IMR-90 (cell line): ENCODE measurements around the gene ZKSCAN4. TPM values are rescaled to one million over a fixed set of nuclear protein-coding genes. Genes with fewer than 3 reads are reported as not detected.

Experiments used
- ATAC-seq: fragments of 200-7000 bp; cut with Tn5 transposase; 2 replicates; pipeline ENCODE4 v1.9.1; 2020; ENCODE audit warnings: low read depth, mild to moderate bottlenecking, moderate library complexity
- BruUV-seq: library from RNA; stranded (reverse); fragments of 400-500 nt; replicated peaks from 2 replicates; lab custom pipeline; 2021; lab: Mats Ljungman, UMichigan
- CTCF ChIA-PET: fragments of 300-600 bp; formaldehyde crosslinking; extraction: SDS; loops from one replicate; lab custom pipeline; 2021; ENCODE audit warnings: antibody characterized with exemption; lab: Yijun Ruan, JAX
- POLR2A ChIA-PET: fragments of 300-600 bp; sonication (Branson Sonifier 250); formaldehyde crosslinking; loops from one replicate; lab custom pipeline; 2022; ENCODE audit warnings: antibody characterized with exemption; ENCODE audit not compliant: unreplicated experiment; lab: Charles Lee
- DNase-seq: peaks from one replicate; pipeline ENCODE4 v3.0.0; 2013
- H2AFZ ChIP-seq: replicated peaks from 2 replicates; pipeline ENCODE3; 2013; ENCODE audit warnings: low read length, mild to moderate bottlenecking; ENCODE audit not compliant: poor library complexity
- H2AK5ac ChIP-seq: 2 replicates; pipeline ENCODE4 v1.6.1; 2013; ENCODE audit warnings: low read depth, low read length, inconsistent platforms
- H2AK9ac ChIP-seq: replicated peaks from 2 replicates; pipeline ENCODE3; 2013; ENCODE audit warnings: mild to moderate bottlenecking, low read depth, low read length, moderate library complexity; ENCODE audit not compliant: poor library complexity
- H2BK120ac ChIP-seq: 2 replicates; pipeline ENCODE4 v1.6.1; 2013; ENCODE audit warnings: low read depth, low read length, inconsistent platforms
- H2BK15ac ChIP-seq: 3 replicates; pipeline ENCODE4 v1.6.1; 2013; ENCODE audit warnings: low read depth, low read length, inconsistent platforms
- H2BK20ac ChIP-seq: 2 replicates; pipeline ENCODE4 v1.6.1; 2013; ENCODE audit warnings: low read depth, mild to moderate bottlenecking, inconsistent platforms, low read length, moderate library complexity
- H2BK5ac ChIP-seq: 2 replicates; pipeline ENCODE4 v1.6.1; 2013; ENCODE audit warnings: mild to moderate bottlenecking, low read depth, low read length, inconsistent platforms; ENCODE audit not compliant: poor library complexity, severe bottlenecking
- H3K14ac ChIP-seq: replicated peaks from 2 replicates; pipeline ENCODE4 v1.6.1; 2013; ENCODE audit warnings: low read depth, low read length, inconsistent platforms
- H3K18ac ChIP-seq: 2 replicates; pipeline ENCODE4 v1.6.1; 2013; ENCODE audit warnings: low read depth, low read length, control low read depth
- H3K23ac ChIP-seq: 2 replicates; pipeline ENCODE4 v1.6.1; 2013; ENCODE audit warnings: low read depth, low read length, inconsistent platforms
- H3K27ac ChIP-seq: 2 replicates; pipeline ENCODE4 v1.5.1; 2013; ENCODE audit warnings: mild to moderate bottlenecking, control low read depth, low read length; ENCODE audit not compliant: insufficient read depth
- H3K27me3 ChIP-seq: 2 replicates; pipeline ENCODE4 v1.6.1; 2013; ENCODE audit warnings: low read length; ENCODE audit not compliant: control insufficient read depth, insufficient read depth
- H3K36me3 ChIP-seq: 2 replicates; pipeline ENCODE4 v1.6.1; 2013; ENCODE audit warnings: low read length, mixed read lengths; ENCODE audit not compliant: control insufficient read depth, insufficient read depth
- H3K4ac ChIP-seq: 2 replicates; pipeline ENCODE4 v1.6.1; 2013; ENCODE audit warnings: low read depth, low read length, inconsistent platforms
- H3K4me1 ChIP-seq: 2 replicates; pipeline ENCODE4 v1.6.1; 2013; ENCODE audit warnings: low read length, mixed read lengths; ENCODE audit not compliant: control insufficient read depth, insufficient read depth
- H3K4me2 ChIP-seq: 2 replicates; pipeline ENCODE4 v1.6.1; 2013; ENCODE audit warnings: low read depth, mild to moderate bottlenecking, control low read depth, low read length, moderate library complexity
- H3K4me3 ChIP-seq: 2 replicates; pipeline ENCODE4 v1.5.1; 2013; ENCODE audit warnings: low read depth, mild to moderate bottlenecking, control low read depth, low read length, moderate library complexity; ENCODE audit not compliant: insufficient read depth
- H3K56ac ChIP-seq: 2 replicates; pipeline ENCODE4 v1.6.1; 2013; ENCODE audit warnings: low read length, inconsistent platforms; ENCODE audit not compliant: insufficient read depth; ENCODE audit errors: extremely low read depth
- H3K79me1 ChIP-seq, 2 experiments: 2 replicates each; pipeline ENCODE4 v1.6.1; 2013; ENCODE audit warnings: low read length in 2 of 2, inconsistent platforms in 1 of 2, low read depth in 1 of 2
- H3K9ac ChIP-seq: 2 replicates; pipeline ENCODE4 v1.6.1; 2013; ENCODE audit warnings: low read depth, low read length, control low read depth
- H3K9me1 ChIP-seq: 2 replicates; pipeline ENCODE4 v1.6.1; 2013; ENCODE audit warnings: low read length, inconsistent platforms; ENCODE audit not compliant: insufficient read depth
- H3K9me3 ChIP-seq: 2 replicates; pipeline ENCODE4 v1.6.1; 2013; ENCODE audit warnings: low read length; ENCODE audit not compliant: control insufficient read depth, insufficient read depth
- H4K20me1 ChIP-seq: 2 replicates; pipeline ENCODE4 v1.6.1; 2013; ENCODE audit warnings: low read length, inconsistent platforms; ENCODE audit not compliant: insufficient read depth
- H4K5ac ChIP-seq: 2 replicates; pipeline ENCODE4 v1.6.1; 2013; ENCODE audit warnings: mild to moderate bottlenecking, low read depth, low read length, control low read depth
- H4K8ac ChIP-seq, 2 experiments: 2 replicates each; pipeline ENCODE4 v1.6.1; 2013; ENCODE audit warnings: low read depth in 2 of 2, low read length in 2 of 2, control low read depth in 1 of 2, inconsistent platforms in 1 of 2
- H4K91ac ChIP-seq: 2 replicates; pipeline ENCODE4 v1.6.1; 2013; ENCODE audit warnings: low read depth, low read length, inconsistent platforms; ENCODE audit not compliant: insufficient read depth
- BHLHE40 ChIP-seq: fragments of 150-350 bp; IDR thresholded peaks from 2 replicates; pipeline ENCODE4 v1.6.1; 2016; ENCODE audit warnings: mild to moderate bottlenecking, low read depth, low read length
- CEBPB ChIP-seq: IDR thresholded peaks from 2 replicates; pipeline ENCODE4 v1.6.1; 2012; ENCODE audit warnings: low read depth, low read length, improper control_type of control experiment
- CHD1 ChIP-seq: IDR thresholded peaks from 2 replicates; pipeline ENCODE4 v1.6.1; 2012; ENCODE audit warnings: low read depth, low read length, improper control_type of control experiment
- CTCF ChIP-seq: conservative IDR thresholded peaks from 2 replicates; pipeline ENCODE4 v1.5.1; 2012; ENCODE audit warnings: mild to moderate bottlenecking, low read depth, low read length, improper control_type of control experiment
- ELK1 ChIP-seq: fragments of 150-350 bp; IDR thresholded peaks from 2 replicates; pipeline ENCODE4 v1.6.1; 2016; ENCODE audit warnings: low read depth, mild to moderate bottlenecking, low read length, moderate library complexity, borderline replicate concordance
- FOS ChIP-seq: fragments of 150-350 bp; IDR thresholded peaks from 2 replicates; pipeline ENCODE4 v1.6.1; 2016; ENCODE audit warnings: low read depth, low read length
- MAFK ChIP-seq: IDR thresholded peaks from 2 replicates; pipeline ENCODE4 v1.6.1; 2012; ENCODE audit warnings: low read depth, low read length, improper control_type of control experiment
- MAZ ChIP-seq: IDR thresholded peaks from 2 replicates; pipeline ENCODE4 v1.6.1; 2012; ENCODE audit warnings: low read depth, mild to moderate bottlenecking, low read length, improper control_type of control experiment, moderate library complexity, borderline replicate concordance
- MXI1 ChIP-seq: IDR thresholded peaks from 2 replicates; pipeline ENCODE4 v1.6.1; 2012; ENCODE audit warnings: low read depth, mild to moderate bottlenecking, low read length, moderate library complexity, borderline replicate concordance
- NFE2L2 ChIP-seq: fragments of 150-350 bp; IDR thresholded peaks from 2 replicates; pipeline ENCODE4 v1.6.1; 2016; ENCODE audit warnings: low read depth, mild to moderate bottlenecking, low read length
- POLR2A ChIP-seq: IDR thresholded peaks from 2 replicates; pipeline ENCODE4 v1.6.1; 2012; ENCODE audit warnings: mild to moderate bottlenecking, low read depth, low read length
- RAD21 ChIP-seq: IDR thresholded peaks from 2 replicates; pipeline ENCODE4 v1.6.1; 2012; ENCODE audit warnings: low read length, improper control_type of control experiment
- RCOR1 ChIP-seq: IDR thresholded peaks from 2 replicates; pipeline ENCODE4 v1.6.1; 2012; ENCODE audit warnings: mild to moderate bottlenecking, low read length, improper control_type of control experiment; ENCODE audit not compliant: insufficient replicate concordance
- RFX5 ChIP-seq: IDR thresholded peaks from 2 replicates; pipeline ENCODE4 v1.8.0; 2012; ENCODE audit warnings: low read depth, mild to moderate bottlenecking, low read length, moderate library complexity
- SMC3 ChIP-seq: fragments of 150-350 bp; IDR thresholded peaks from 2 replicates; pipeline ENCODE4 v1.6.1; 2016; ENCODE audit warnings: low read depth, mild to moderate bottlenecking, antibody characterized with exemption, low read length, moderate library complexity
- USF2 ChIP-seq: fragments of 150-350 bp; IDR thresholded peaks from 2 replicates; pipeline ENCODE4 v1.6.1; 2017; ENCODE audit warnings: mild to moderate bottlenecking, antibody characterized with exemption, low read length, low read depth
- dilution Hi-C: fragments of 300-500 bp; cut with HindIII; formaldehyde crosslinking; loops from one replicate; pipeline ENCODE4 v1.14.3; 2018; ENCODE audit warnings: low sequenced_read_pairs; ENCODE audit not compliant: unreplicated experiment
- in situ Hi-C: fragments of 300-500 bp; cut with MboI; formaldehyde crosslinking; loops from 3 replicates; pipeline ENCODE4 v1.14.3; 2019; ENCODE audit warnings: low sequenced_read_pairs, inconsistent platforms, mixed read lengths
- intact Hi-C: fragments of 100-400 bp; cut with micrococcal nuclease; formaldehyde crosslinking; loops from 2 replicates; pipeline ENCODE4 v1.10.0; 2022
- polyA plus RNA-seq, 3 experiments: library from polyadenylated mRNA; depleted of rRNA; stranded (reverse); fragments of >200 nt; gene quantifications; 2 replicates each; pipeline ENCODE4 v1.2.3, GENCODE V29; 2012; ENCODE audit warnings: low replicate concordance in 1 of 3
- total RNA-seq: library from RNA; depleted of rRNA; stranded (reverse); fragments of >200 nt; gene quantifications from 2 replicates; pipeline ENCODE4 v1.2.3, GENCODE V29; 2012

Gene ZKSCAN4
- total and polyA plus RNA-seq, 2 of the 4 experiments (the other 2 are of a cell fraction) = 2.4 to 5.7 TPM

- H3K9me3 ChIP-seq = no peaks in the 10 kb centered on the region
Measured at GRCh38 chr6:28291573-28291972, 39.5 kb upstream of the ZKSCAN4 start.

More at GRCh38 chr6:28291573-28291972, 39.5 kb upstream of the ZKSCAN4 start:
- no peak overlapping the region for H3K18ac ChIP-seq
- peaks cover 14% of the 10 kb centered on the region for H3K36me3 ChIP-seq
- no peak overlapping the region for H3K4ac ChIP-seq
- no peak for DNase-seq
- H2BK15ac ChIP-seq = no peak overlapping the region
- H2BK20ac ChIP-seq = no peak overlapping the region
- no peaks in the 10 kb centered on the region for H4K20me1 ChIP-seq
- intact Hi-C loops = no loop called here
- ChIA-PET CTCF (no interaction called here), POLR2A (no interaction called here)
- dilution Hi-C loops = no loop called here
- no peak overlapping the region for H2AFZ ChIP-seq
- H3K79me1 ChIP-seq = no peaks in the 10 kb centered on the region
- H3K9ac ChIP-seq = no peak overlapping the region
- TF ChIP-seq MAZ (no peak), MXI1 (no peak), CHD1 (no peak), BHLHE40 (no peak), NFE2L2 (no peak), CEBPB (no peak), ELK1 (no peak), RCOR1 (no peak), RFX5 (no peak), USF2 (no peak), FOS (no peak), POLR2A (no peak), SMC3 (no peak), RAD21 (no peak), MAFK (no peak), CTCF (no peak)
- no peak overlapping the region for H2AK9ac ChIP-seq
- H3K9me1 ChIP-seq = no peaks in the 10 kb centered on the region
- no peak overlapping the region for H3K23ac ChIP-seq
- no peaks in the 10 kb centered on the region for H3K4me1 ChIP-seq
- H4K91ac ChIP-seq = no peak overlapping the region
- no peak for ATAC-seq
- no peak overlapping the region for H3K56ac ChIP-seq
- in situ Hi-C loops = no loop called here
- H2BK5ac ChIP-seq = no peak overlapping the region
- no peaks in the 10 kb centered on the region for H3K27me3 ChIP-seq
- H3K4me2 ChIP-seq = no peak overlapping the region
- no peak overlapping the region for H3K4me3 ChIP-seq
- no peak overlapping the region for H4K8ac ChIP-seq
- H4K5ac ChIP-seq = no peak overlapping the region
- H3K27ac ChIP-seq = no peak overlapping the region
- H3K14ac ChIP-seq = no peak overlapping the region
- H2AK5ac ChIP-seq = no peak overlapping the region
- H2BK120ac ChIP-seq = no peak overlapping the region
- no TSS peak for BruUV-seq
